Small intestine (tissue), 7 donors: ENCODE results near the gene FBXO34. TPM values are rescaled to one million over a fixed set of nuclear protein-coding genes. Genes with fewer than 3 reads are reported as not detected.
"Not testable (repeated sequence)": the region's sequence is repeated elsewhere in the genome, so short reads cannot be mapped to it uniquely, and the experiment has no call there.

Experiments
- DNase-seq, 2 donors: peaks; one replicate each; pipeline versions ENCODE4 v3.0.0 to v3.0.0-alpha.2; 2013
- FAIRE-seq: peaks from 2 replicates; lab custom pipeline; 2012; peaks lifted over from hg19 to GRCh38; lab: Jason Lieb, UNC
- H3K27ac ChIP-seq, 3 donors: one replicate each; pipeline ENCODE4 v1.5.1; 2013; ENCODE audit warnings: low read length in 2 of 3, mild to moderate bottlenecking in 2 of 3, control low read depth in 1 of 3, inconsistent platforms in 1 of 3, low read depth in 1 of 3, moderate library complexity in 1 of 3
- H3K27me3 ChIP-seq, 3 donors: one replicate each; pipeline ENCODE4 v1.6.1; 2013; ENCODE audit warnings: low read length in 3 of 3, inconsistent platforms in 1 of 3; ENCODE audit not compliant: control insufficient read depth in 3 of 3, insufficient read depth in 3 of 3
- H3K36me3 ChIP-seq, 3 donors: one replicate each; pipeline ENCODE4 v1.6.1; 2013; ENCODE audit warnings: low read length in 3 of 3, inconsistent platforms in 1 of 3, low read depth in 1 of 3, mild to moderate bottlenecking in 1 of 3, moderate library complexity in 1 of 3; ENCODE audit not compliant: control insufficient read depth in 3 of 3, insufficient read depth in 2 of 3
- H3K4me1 ChIP-seq, 3 donors: one replicate each; pipeline ENCODE4 v1.6.1; 2013; ENCODE audit warnings: low read length in 2 of 3, inconsistent platforms in 1 of 3, low read depth in 1 of 3, mild to moderate bottlenecking in 1 of 3, moderate library complexity in 1 of 3; ENCODE audit not compliant: control insufficient read depth in 3 of 3, insufficient read depth in 2 of 3
- H3K4me3 ChIP-seq, 3 donors: one replicate each; pipeline ENCODE4 v1.5.1; 2013; ENCODE audit warnings: low read length in 3 of 3, control low read depth in 1 of 3, inconsistent platforms in 1 of 3, low read depth in 1 of 3, mild to moderate bottlenecking in 1 of 3, moderate library complexity in 1 of 3
- H3K9me3 ChIP-seq, 2 donors: one replicate each; pipeline ENCODE4 v1.6.1; 2013; ENCODE audit warnings: low read depth in 1 of 2, low read length in 1 of 2; ENCODE audit not compliant: control insufficient read depth in 2 of 2, insufficient read depth in 1 of 2
- WGBS, 3 donors: extraction: QIAGEN DNeasy Blood & Tissue Kit; methylation state at CpG; one replicate each; pipeline ENCODE4 v1.1.7; 2013; 5-methylcytosine and 5-hydroxymethylcytosine counted together
- polyA plus RNA-seq, 4 donors: library from polyadenylated mRNA; stranded (reverse) in 3 of 4; unstranded in 1 of 4; fragments of 200-250 nt in 3 of 4; fragments of 120-200 nt in 1 of 4; gene quantifications; one replicate each; pipeline versions ENCODE4 v1.2.1 to v1.2.3, GENCODE V29; 2013
- donor health status: healthy with polysubstance abuse.
- donor health status: control.
- donor health status: control.
- donor health status: Bipolar disorder and iron deficiency.
- donor health status: healthy.

FBXO34 gene
- polyA plus RNA-seq, 4 donors = 13.5 to 30.1 (median 14.9) TPM

- Histone ChIP-seq H3K4me3 (no peak overlapping the region), H3K27ac (peak overlapping the region; percentile 36 to 94 (median 79)), H3K4me1 (peaks cover 6 to 26% (median 23%) of the 10 kb centered on the region in 3 donors), H3K9me3 (no peaks in the 10 kb centered on the region), H3K27me3 (no peaks in the 10 kb centered on the region), H3K36me3 (peaks cover 0 to 1% (median 0%) of the 10 kb centered on the region in 3 donors)
- WGBS, 3 donors = 14 to 45% (median 20%) methylated on average over 7 of the region's 7 CpGs
- FAIRE-seq (no peak), DNase-seq (peak; percentile 44)
These were observed 61.7 kb downstream of the FBXO34 start for GRCh38 chr14:55332654-55333570.

- WGBS, 3 donors = 7 to 35% (median 8%) methylated on average over 4 of the region's 4 CpGs
- no peak overlapping the region for H3K4me3 ChIP-seq
- no peaks in the 10 kb centered on the region for H3K9me3 ChIP-seq
- H3K4me1 ChIP-seq = peaks cover 6 to 26% (median 23%) of the 10 kb centered on the region in 3 donors
- H3K27ac ChIP-seq = peak overlapping the region; percentile 23 to 81 (median 35)
- H3K36me3 ChIP-seq = no peaks in the 10 kb centered on the region
- DNase-seq = peak; percentile 50 to 84
- no peaks in the 10 kb centered on the region for H3K27me3 ChIP-seq
- FAIRE-seq = no peak
These were observed 62.7 kb downstream of the FBXO34 start for GRCh38 chr14:55333711-55334485.

GRCh38 chr14:55336162-55336561, 64.9 kb downstream of the FBXO34 start:
- Histone ChIP-seq H3K36me3 (no peaks in the 10 kb centered on the region), H3K4me1 (peaks cover 6 to 33% (median 23%) of the 10 kb centered on the region in 3 donors), H3K27ac (peak overlapping the region in 1 of 3 donors; percentile 64), H3K4me3 (no peak overlapping the region), H3K27me3 (no peaks in the 10 kb centered on the region), H3K9me3 (no peaks in the 10 kb centered on the region)
- no peak for FAIRE-seq
- 27 to 46% (median 42%) methylated on average over 2 of the region's 2 CpGs for WGBS, 3 donors
- peak; percentile 45 to 64 for DNase-seq

GRCh38 chr14:55336691-55337090, 65.5 kb downstream of the FBXO34 start:
- Histone ChIP-seq H3K4me3 (no peak overlapping the region), H3K27me3 (no peaks in the 10 kb centered on the region), H3K4me1 (peaks cover 6 to 34% (median 23%) of the 10 kb centered on the region in 3 donors), H3K36me3 (no peaks in the 10 kb centered on the region), H3K9me3 (no peaks in the 10 kb centered on the region), H3K27ac (no peak overlapping the region)
- no peak for FAIRE-seq
- no peak for DNase-seq
- 75 to 86% (median 84%) methylated on average over 3 of the region's 3 CpGs for WGBS, 3 donors

- Histone ChIP-seq H3K27me3 (no peaks in the 10 kb centered on the region), H3K4me3 (no peak overlapping the region), H3K9me3 (no peaks in the 10 kb centered on the region), H3K4me1 (peaks cover 3 to 20% (median 3%) of the 10 kb centered on the region in 3 donors), H3K36me3 (no peaks in the 10 kb centered on the region), H3K27ac (peak overlapping the region in 1 of 3 donors; percentile 8)
- FAIRE-seq (no peak), DNase-seq (no peak)
- WGBS, 3 donors = 54 to 64% (median 63%) methylated on average over 2 of the region's 2 CpGs
These were observed 68.5 kb downstream of the FBXO34 start for GRCh38 chr14:55339770-55340169.

- Histone ChIP-seq H3K4me3 (no peak overlapping the region), H3K4me1 (peaks cover 0 to 18% (median 9%) of the 10 kb centered on the region in 3 donors), H3K9me3 (no peaks in the 10 kb centered on the region), H3K36me3 (no peaks in the 10 kb centered on the region), H3K27ac (peak overlapping the region in 1 of 3 donors; percentile 8), H3K27me3 (no peaks in the 10 kb centered on the region)
- WGBS, 3 donors = 92 to 98% (median 97%) methylated on average over 3 of the region's 3 CpGs
- no peak for DNase-seq
- FAIRE-seq = no peak
These were observed 69.3 kb downstream of the FBXO34 start for GRCh38 chr14:55340482-55340881.

GRCh38 chr14:55341781-55342180, 70.6 kb downstream of the FBXO34 start:
- Histone ChIP-seq H3K27ac (no peak overlapping the region), H3K9me3 (no peaks in the 10 kb centered on the region), H3K4me1 (peaks cover 0 to 21% (median 7%) of the 10 kb centered on the region in 3 donors), H3K27me3 (no peaks in the 10 kb centered on the region), H3K4me3 (no peak overlapping the region), H3K36me3 (no peaks in the 10 kb centered on the region)
- FAIRE-seq = no peak
- 82 to 97% (median 86%) methylated on average over 2 of the region's 2 CpGs for WGBS, 3 donors
- no peak for DNase-seq

GRCh38 chr14:55344582-55345163, 73.5 kb downstream of the FBXO34 start:
- H3K27me3 ChIP-seq, H3K9me3 ChIP-seq, H3K36me3 ChIP-seq, FAIRE-seq, H3K27ac ChIP-seq, H3K4me3 ChIP-seq: not testable (repeated sequence)
- peak in 1 of 2 donors; percentile 81 for DNase-seq
- H3K4me1 ChIP-seq = peaks cover 0 to 36% (median 11%) of the 10 kb centered on the region in 3 donors
- WGBS, 3 donors = 31 to 69% (median 41%) methylated on average over 6 of the region's 6 CpGs
